ENCODE results near the gene GSC2. TPM values are rescaled to one million over a fixed set of nuclear protein-coding genes. Genes with fewer than 3 reads are reported as not detected.

Gene GSC2
- total and polyA plus RNA-seq, 2 of the 8 experiments (the other 6 are each of a cell fraction or from before 2014, with no cell fraction given) = 0.17 to 0.48 TPM

DNA sequence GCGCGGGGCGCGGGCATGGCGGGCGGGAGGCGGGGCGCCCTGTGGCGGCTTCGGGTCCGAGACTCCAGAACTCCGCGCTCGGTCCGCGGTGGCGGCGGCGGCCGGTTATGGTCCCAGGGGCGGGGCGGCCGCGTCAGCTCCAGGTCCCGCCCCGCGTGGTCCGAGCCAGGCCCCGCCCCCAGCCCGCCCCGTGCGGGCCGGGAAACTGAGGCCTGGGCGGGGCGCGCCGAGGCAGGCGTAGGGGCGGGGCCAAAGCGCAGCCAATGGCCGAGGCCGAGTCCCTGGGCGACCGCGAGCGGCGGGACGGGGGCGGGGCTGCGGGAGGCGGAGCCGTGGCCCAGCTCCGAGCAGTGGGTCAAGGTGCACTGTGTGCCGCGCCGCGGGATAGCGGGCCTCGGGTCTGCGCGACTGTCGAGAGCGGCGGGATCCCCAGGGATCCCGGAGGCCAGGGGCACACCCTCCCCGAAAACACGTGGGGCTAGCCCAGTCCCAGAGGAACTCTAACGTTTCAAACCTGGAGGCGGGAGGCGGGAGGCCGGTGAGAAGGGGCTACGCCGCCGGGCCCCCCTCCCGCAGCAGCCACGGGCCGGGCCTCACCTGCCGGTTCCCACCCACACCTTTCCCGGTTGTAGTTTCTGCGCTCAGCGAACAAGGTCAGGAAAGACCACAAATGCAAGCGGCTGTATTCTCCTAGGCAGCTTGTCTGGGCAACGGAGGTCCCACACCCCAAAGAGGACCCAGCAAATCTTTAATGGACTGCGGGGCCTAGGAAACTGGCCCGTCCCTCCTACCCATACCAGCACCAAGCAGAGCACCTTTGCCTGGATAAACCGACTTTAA lies 28.8 kb upstream of the GSC2 start, which contains the start of gene SLC25A1 (continued):
- TF ChIP-seq JUN (IDR thresholded peaks at IDR 0.05; ENCODE audit: low read depth, low read length) (no peak), RAD21 (IDR thresholded peaks at IDR 0.05 in 1 of 2, conservative IDR thresholded peaks at IDR 0.05 in 1 of 2; ENCODE audit: low read depth in 2 of 2, low read length in 2 of 2) (no peak), EGR1 (IDR thresholded peaks at IDR 0.05; ENCODE audit: borderline replicate concordance, low read depth, low read length) (peak; percentile 42; the same call in 1 of the 2 replicates), SUZ12 (IDR thresholded peaks at IDR 0.05; ENCODE audit: low read length) (no peak), RNF2 (IDR thresholded peaks at IDR 0.05; ENCODE audit: borderline replicate concordance, low read depth, low read length, missing control alignments, poor library complexity, severe bottlenecking) (no peak), CTBP2 (IDR thresholded peaks at IDR 0.05; ENCODE audit: borderline replicate concordance, insufficient read depth, insufficient read length, low read length) (no peak)
- TF ChIP-seq, protein P1, sequence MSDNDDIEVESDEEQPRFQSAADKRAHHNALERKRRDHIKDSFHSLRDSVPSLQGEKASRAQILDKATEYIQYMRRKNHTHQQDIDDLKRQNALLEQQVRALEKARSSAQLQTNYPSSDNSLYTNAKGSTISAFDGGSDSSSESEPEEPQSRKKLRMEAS (IDR thresholded peaks at IDR 0.05) = 0 out of 2 replicates have a peak, but pooled peaks have one; percentile 38
- TF ChIP-seq, protein P2, sequence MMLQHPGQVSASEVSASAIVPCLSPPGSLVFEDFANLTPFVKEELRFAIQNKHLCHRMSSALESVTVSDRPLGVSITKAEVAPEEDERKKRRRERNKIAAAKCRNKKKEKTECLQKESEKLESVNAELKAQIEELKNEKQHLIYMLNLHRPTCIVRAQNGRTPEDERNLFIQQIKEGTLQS (IDR thresholded peaks at IDR 0.05; ENCODE audit: insufficient read depth, low read depth, low read length) = no peak

Data from H1 (cell line).